Measurements from ENCODE around the gene RBM15B. TPM values are rescaled to one million over a fixed set of nuclear protein-coding genes. Genes with fewer than 3 reads are reported as not detected.
A peak's percentile ranks its signal among the peaks of the same experiment; 100 is the strongest.
"Not testable (repeated sequence)": the region's sequence is repeated elsewhere in the genome, so short reads cannot be mapped to it uniquely, and the experiment has no call there.

The RBM15B gene
- total RNA-seq, 2 donors from 2014 or later, result 32.0 to 33.4 TPM

DNA sequence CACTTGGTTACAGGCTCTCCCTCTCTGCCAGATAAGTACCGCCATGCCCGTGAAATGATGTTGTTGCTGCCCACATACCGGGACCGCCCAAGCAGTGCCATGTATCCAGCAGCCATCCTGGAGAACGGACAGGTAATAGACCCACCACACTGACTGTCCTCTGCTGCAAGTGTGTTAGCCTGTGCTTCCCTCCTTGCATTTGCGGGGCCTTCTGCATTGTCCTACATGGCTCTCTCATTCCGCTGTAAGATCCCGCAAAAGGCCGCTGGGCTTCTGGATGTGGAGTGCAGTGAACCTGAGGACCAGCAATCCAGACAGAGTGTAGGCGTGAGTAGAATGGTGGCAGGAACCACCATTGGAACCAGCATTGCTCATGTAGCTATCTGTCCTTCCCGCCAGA, 16.6 kb upstream of the RBM15B start:
- intact Hi-C loops (cut with DNase I, micrococcal nuclease), result no loop called here
- DNase-seq, result peak in 1 of 2 donors; percentile 4
- ATAC-seq, result no peak

GRCh38 chr3:51375136-51375535, 15.9 kb upstream of the RBM15B start:
- intact Hi-C loops (cut with DNase I, micrococcal nuclease), result no loop called here
- DNase-seq (no peak), ATAC-seq (no peak)

GRCh38 chr3:51375571-51375970, 15.5 kb upstream of the RBM15B start:
- DNase-seq (peak in 1 of 2 donors; percentile 12), ATAC-seq (no peak)
- intact Hi-C loops (cut with DNase I, micrococcal nuclease), result no loop called here

- no peak for ATAC-seq
- no peak for DNase-seq
- intact Hi-C loops (cut with DNase I, micrococcal nuclease), result no loop called here
These were observed 13.0 kb upstream of the RBM15B start for GRCh38 chr3:51378065-51378464.

GRCh38 chr3:51378726-51379125, 12.4 kb upstream of the RBM15B start:
- intact Hi-C loops (cut with DNase I, micrococcal nuclease), result no loop called here
- ATAC-seq, result no peak
- no peak for DNase-seq

DNA sequence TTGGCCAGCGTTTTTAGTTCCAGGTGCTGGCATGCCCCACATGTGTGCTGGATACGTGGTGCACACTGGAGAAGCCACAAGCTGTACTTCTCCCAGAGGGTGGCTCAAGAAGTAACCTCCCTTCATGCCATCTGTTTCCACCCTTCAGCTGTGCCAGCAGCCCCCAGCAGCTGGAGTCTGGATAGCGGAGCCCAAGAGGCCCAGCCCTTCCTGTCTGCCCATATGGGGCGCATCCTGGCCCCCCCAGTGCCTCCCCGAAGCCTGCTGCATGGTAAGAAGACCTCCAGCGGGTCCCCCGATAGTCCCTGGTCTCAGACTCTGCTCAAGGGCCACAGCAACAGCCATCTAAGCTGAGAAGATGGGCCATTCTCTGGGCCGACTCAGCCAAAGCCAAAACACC, 11.8 kb upstream of the RBM15B start:
- intact Hi-C loops (cut with DNase I, micrococcal nuclease), result no loop called here
- no peak for DNase-seq
- no peak for ATAC-seq

- no peak for ATAC-seq
- intact Hi-C loops (cut with DNase I, micrococcal nuclease), result no loop called here
- no peak for DNase-seq
These were observed 11.2 kb upstream of the RBM15B start for GRCh38 chr3:51379746-51380455.

DNA sequence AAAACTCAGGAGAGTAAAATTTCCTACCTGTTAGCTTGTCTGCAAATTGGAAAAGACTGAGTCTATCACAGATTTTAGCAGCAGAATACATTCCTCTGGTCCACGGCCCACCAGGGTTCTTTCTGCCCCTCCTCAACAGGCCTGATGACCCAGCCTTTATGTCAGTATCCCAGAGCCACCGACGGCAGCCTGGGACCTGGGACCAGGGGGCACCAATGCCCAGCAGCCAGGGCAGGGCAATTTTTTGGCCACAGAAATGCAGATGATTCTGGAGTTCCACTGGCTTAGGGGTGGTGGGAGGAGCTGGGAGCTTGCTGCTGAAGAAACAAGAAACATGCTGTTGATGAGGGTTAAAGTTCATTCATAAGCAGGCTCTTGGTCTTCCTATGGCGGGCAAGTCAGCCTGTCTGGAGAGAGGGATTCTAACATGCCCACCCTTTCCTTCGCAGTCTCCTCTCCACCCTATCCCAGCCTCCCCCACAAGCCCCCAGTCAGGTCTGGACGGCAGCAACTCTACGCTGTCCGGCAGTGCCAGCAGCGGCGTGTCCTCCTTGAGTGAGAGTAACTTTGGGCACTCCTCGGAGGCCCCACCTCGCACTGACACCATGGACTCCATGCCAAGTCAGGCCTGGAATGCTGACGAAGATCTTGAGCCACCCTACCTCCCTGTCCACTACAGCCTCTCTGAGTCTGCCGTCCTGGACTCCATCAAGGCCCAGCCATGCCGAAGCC, 10.3 kb upstream of the RBM15B start:
- ATAC-seq (no peak), DNase-seq (no peak)
- intact Hi-C loops (cut with DNase I, micrococcal nuclease), result no loop called here

GRCh38 chr3:51381333-51381705, 9.8 kb upstream of the RBM15B start:
- ATAC-seq (no peak), DNase-seq (no peak)
- intact Hi-C loops (cut with DNase I, micrococcal nuclease), result no loop called here

DNA sequence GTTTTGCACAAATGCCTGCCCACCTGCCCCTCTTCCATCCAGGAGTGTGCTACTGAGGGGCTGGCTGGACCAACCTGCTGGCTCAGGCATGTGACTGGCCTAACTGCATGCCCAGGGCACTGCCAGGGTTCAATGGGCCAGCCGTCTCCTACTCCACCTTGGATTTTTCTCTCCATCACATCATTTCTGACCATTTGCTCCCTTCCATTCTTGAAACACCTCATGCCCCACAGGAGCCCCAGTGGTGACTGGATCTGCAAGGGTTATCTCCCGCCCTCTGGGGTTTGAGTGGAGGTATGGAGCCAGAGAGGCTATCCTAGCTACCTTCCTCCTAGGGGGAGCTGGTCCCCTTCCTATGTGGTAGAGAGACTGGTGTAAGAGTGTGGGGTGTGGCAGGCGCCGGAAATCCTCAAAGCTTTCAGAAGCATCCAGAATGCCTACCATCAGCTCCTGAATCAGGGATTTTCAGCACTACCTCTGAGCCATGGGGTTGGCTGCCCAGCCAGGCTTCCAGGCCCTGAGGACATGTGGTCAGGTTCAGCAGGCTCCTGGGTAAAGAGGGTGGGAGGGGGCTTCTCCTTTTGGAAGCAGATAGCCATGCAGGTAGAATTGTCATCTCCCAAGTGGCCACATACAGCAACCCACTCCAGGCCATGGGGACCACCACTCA, 8.9 kb upstream of the RBM15B start:
- DNase-seq (no peak), ATAC-seq (no peak)
- intact Hi-C loops (cut with DNase I, micrococcal nuclease), result no loop called here

- ATAC-seq (no peak), DNase-seq (no peak)
- intact Hi-C loops (cut with DNase I, micrococcal nuclease), result no loop called here
These were observed 8.0 kb upstream of the RBM15B start for GRCh38 chr3:51382947-51383578.

DNA sequence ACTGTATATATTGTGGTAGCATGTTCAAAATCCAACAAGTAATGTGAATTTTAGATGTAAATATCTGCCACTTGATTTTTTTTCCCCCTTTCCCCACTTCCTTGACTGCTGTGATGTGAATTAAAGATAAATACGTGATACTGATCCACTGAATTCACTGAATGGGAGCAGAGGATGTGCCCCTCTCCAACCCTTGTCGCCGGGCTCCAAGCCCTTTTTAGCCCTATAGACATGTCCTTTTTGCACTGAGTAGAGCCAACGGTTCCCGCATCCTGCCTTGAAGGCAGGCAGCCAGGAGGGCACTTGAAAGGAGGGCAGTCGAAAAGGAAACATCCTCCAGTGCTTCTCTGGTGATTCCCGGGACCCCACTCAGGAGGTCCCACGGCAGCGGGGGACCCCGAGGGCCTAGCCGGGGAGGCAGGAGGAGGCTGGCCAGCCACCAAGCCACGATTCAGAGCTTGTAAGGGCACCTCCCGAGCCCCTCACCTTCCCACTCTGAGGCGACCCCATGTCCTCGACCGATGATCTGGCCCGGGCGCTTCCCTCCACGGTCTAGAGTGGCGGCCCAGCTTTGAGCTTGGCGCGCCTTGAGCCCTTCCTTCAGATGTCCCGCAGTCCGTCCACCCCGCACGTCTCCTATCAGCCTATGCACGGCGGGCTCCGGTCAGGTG, 6.9 kb upstream of the RBM15B start:
- intact Hi-C loops (cut with DNase I, micrococcal nuclease), result no loop called here
- DNase-seq, result peak in 1 of 2 donors; percentile 39
- ATAC-seq, result peak; percentile 29

DNA sequence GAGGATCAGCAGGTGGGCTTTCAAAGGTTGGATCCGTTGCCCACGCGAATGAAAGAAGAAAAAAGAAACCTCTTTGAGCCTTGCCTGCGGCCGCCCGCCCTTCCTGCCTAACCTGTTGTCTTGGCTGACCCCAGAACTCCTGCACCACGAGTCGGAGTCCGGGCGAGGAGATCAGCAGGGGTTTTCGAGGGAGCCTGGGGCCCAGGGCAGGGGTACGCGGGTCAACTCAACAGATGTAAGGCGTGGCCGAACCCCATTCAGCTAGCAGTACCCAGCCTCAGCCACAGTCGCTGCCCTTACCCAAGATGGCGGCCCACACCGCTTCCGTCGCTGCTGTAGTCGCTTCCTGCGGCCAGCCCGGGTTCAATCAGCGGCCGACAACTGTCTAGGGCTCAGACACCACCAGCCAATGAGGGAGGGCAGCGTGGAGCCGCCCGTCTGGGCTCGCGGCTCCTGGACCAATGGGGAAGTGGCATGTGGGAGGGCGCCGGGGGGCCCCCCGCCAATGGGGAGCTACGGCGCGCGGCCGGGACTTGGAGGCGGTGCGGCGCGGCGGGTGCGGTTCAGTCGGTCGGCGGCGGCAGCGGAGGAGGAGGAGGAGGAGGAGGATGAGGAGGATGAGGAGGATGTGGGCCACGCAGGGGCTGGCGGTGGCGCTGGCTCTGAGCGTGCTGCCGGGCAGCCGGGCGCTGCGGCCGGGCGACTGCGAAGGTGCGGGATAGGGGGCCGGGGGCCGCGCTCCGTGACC, 6.2 kb upstream of the RBM15B start, which contains the start of gene MANF:
MANF (plus strand) TSS at position 566 of the 748 bp plus-strand sequence; CDS start at position 618, 52 bp downstream.
- ATAC-seq, result peak; percentile 87
- peak; percentile 97 to 99 for DNase-seq
- intact Hi-C loops (cut with DNase I, micrococcal nuclease), result loop anchor here in 1 of 2 donors (5.0 kb wide), 1 partner anchor 768 kb away; the partner anchor contains the start of gene MAPKAPK3

DNA sequence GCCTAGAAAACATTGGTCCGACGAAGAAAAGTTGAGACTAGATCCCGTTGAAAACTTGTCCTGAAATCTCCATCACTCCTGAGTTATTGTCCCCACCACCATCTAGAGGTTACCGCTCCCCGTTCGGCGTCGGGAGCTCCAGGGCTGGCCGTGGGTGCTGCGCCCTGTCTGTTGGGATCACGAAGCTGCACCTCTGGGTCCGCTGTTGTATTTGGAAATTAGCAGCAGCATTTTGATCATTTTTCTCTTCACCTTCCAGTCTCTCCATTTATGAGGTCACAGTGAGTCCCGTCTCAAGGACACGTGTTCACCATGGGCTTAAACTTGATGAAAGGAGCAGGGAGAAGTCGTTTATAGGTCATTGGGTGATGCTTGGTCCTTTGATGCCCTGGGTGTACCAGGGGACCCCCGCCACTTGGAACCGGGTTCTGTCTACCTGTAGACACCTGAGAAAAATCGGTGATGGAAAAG, 5.4 kb upstream of the RBM15B start:
- intact Hi-C loops (cut with DNase I, micrococcal nuclease), result loop anchor here in 1 of 2 donors (5.0 kb wide), 1 partner anchor 768 kb away; the partner anchor contains the start of gene MAPKAPK3
- ATAC-seq (no peak), DNase-seq (no peak)

DNA sequence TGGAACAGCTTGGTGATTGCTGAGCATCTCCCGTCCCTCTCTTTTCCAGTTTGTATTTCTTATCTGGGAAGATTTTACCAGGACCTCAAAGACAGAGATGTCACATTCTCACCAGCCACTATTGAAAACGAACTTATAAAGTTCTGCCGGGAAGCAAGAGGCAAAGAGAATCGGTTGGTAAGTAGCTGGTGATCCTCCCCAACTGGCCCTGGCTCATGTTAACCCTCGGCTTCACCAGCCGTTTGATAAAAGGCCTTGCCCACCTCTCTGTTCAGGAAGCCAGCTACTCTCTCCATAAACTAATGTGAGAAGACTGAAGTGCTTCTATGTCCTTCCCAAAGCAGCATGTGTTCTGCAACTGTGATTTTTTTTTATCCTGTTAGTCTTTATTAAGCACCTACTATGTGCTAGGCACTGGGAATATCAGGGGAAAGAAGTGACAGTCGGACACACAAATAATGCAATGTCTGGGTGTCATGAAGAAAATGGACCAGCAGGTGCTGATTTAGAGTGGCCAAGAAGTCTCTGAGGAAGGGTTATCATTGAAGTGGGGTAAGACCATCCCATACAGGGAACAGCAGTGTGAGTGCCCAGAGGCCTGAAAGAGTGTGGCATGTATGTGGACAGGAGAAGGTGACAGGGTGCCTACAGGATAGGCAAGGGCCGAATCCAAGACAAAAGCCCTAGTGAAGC, 4.8 kb upstream of the RBM15B start:
- ATAC-seq (no peak), DNase-seq (no peak)
- intact Hi-C loops (cut with DNase I, micrococcal nuclease), result loop anchor here in 1 of 2 donors (5.0 kb wide), 1 partner anchor 769 kb away; the partner anchor contains the start of gene MAPKAPK3

- DNase-seq (no peak), ATAC-seq (no peak)
- intact Hi-C loops (cut with DNase I, micrococcal nuclease), result loop anchor here in 1 of 2 donors (5.0 kb wide), 1 partner anchor 770 kb away; the partner anchor contains the start of gene MAPKAPK3
These were observed 4.2 kb upstream of the RBM15B start for GRCh38 chr3:51386852-51387229.

DNA sequence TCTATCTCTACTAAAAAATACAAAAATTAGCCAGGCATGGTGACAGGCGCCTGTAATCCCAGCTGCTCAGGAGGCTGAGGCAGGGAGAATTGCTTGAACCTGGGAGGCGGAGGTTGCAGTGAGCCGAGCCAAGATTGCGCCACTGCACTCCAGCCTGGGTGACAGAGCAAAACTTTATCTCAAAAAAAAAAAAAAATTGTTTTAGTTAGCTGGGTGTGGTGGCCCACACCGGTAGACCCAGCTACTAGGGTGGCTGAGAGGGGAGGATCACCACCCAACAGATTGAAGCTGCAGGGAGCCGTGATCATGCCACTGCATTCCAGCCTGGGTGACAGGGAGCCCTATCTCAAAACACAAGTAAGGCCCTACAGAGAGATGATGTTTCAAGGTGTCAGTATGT, 3.8 kb upstream of the RBM15B start:
- intact Hi-C loops (cut with DNase I, micrococcal nuclease), result loop anchor here in 1 of 2 donors (5.0 kb wide), 1 partner anchor 770 kb away; the partner anchor contains the start of gene MAPKAPK3
- not testable (repeated sequence) for DNase-seq, ATAC-seq

Data from left colon (tissue), 2 donors.